ENCODE results near the gene SMARCA1.

The SMARCA1 gene

GRCh38 chrX:129529685-129530281 is 6.5 kb upstream of the SMARCA1 start:
- no peak for DNase-seq (ENCODE audit: low read depth)

DNA sequence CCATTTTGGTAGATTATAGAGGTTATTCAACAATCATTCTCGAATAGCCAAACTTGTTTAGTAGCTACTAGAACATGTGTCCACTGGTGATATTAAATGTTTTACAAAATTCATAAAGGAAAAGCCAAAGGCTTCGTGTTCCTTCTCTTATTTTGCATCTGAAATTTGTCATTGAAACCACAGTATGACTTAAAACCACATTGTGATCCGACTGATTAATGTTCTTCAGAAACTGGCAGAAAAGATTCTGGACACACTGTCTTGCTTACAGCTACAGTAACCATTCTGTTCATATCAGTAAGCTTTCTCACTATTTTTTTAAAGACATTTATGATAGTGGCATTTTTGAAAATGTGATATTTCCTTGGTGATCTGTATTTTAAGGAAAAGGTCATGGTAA is 2.6 kb upstream of the SMARCA1 start:
- DNase-seq (ENCODE audit: low read depth): no peak

- DNase-seq (ENCODE audit: low read depth): no peak
Measured at GRCh38 chrX:129525162-129525561, 1.9 kb upstream of the SMARCA1 start.

DNA sequence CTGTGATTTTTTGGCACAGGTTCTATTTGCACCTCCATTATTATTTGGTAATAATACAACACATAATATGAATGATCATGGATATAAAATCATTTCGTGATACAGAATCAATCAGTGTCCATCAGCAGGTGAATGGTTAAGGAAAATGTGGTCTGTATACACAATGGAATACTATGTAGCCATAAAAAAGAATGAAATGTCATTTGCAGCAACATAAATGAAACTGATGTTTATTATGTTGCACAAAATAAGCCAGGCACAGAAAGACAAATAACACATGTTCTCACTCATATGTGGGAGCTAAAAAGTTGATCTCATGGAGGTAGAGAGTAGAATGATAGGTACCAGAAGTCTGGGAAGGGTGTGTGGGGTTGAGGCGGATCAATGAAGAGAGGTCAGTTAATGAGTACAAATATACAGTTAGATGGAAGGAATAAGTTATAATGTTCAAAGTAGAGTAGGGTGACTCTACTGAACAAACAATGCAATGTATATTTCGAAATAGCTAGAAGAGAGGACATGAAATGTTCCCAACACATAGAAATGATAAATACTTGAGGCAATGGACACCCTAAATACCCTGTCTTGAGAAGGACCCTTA is 1.1 kb upstream of the SMARCA1 start:
- DNase-seq (ENCODE audit: low read depth): no peak

DNA sequence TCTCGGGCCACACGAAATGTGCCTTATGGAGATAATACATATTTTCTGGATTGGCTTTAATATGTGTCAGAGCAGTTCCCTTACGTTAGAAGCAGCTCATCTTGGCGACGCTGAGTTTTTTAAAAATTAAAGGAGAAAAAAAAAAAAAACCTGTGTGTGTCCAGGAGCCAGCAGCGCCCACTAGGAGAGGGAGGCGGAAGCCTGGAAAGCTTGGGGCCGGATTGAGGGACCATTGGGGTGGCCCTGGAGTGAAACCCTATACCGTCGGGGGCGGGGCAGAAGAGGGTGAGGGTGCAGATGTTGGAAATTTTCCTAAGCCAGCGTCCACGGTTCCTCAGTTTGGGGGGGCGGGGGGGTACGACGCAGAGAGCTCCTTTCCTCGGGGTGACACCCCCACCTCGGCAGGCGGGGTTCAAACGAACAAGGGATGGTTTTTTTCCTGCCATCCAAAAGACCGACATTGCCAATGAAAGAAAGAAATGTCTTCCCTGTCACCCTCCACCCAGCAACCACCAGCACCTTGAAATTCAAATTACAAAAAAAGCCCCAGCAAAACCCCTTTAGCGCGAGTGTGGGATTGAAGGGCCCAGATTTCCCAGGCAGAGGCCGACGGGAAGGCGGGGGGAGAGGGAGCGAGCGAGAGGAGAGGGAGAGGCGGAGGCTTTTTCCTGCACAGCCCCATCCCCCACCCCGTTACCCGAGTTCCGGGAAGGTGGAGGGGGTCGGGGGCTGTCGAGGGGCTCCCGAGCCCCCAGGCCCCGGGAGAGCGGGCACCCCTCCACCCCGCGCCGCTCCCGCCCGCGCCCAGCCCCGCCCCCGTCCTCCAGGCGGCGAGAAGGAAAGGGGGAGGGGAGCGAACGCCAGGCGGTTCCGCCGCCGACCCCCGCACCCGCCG is 859 bp downstream of the SMARCA1 start:
- no peak for DNase-seq (ENCODE audit: low read depth)

DNA sequence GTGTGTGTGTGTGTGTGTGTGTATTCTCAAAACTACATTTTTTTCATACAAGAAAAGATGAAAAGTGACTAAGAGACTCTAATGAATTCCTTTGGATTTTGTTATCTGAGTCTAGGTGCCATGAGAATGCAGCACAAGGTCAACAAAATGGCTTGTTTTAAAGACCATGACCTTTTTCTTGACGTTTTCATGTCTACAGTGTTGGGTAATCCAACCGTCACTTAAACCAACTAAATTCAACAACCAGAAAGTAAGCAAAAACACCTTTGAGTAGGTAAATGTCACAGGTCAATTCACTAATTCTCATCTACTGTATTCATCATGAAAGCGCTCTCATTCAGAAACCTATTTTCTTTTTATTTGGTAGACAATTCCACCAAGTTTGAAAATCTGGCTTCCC is 3.1 kb downstream of the SMARCA1 start:
- DNase-seq (ENCODE audit: low read depth): no peak

- DNase-seq (ENCODE audit: low read depth): no peak
Measured at GRCh38 chrX:129516402-129516801, 6.9 kb downstream of the SMARCA1 start.

DNA sequence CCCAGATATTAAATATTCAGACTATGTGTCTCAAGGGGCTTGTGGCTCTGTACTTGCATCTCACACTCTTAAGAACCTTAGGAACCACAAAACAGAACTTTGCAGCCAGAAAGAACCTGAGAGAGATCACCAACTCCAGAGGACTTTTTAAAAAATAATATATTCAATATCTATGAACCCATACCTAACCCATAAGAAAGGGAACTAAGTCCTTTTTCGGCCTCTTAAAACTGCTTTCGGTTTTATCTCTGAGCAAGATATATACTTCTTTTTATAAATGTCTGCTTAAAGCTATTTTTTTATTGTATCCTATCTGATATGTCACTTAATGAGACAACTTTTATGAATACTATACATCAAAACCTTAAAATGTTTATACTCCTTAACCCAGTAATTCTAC is 10.9 kb downstream of the SMARCA1 start:
- no peak for DNase-seq (ENCODE audit: low read depth)

- no peak for DNase-seq (ENCODE audit: low read depth)
Measured at GRCh38 chrX:129511689-129512088, 11.6 kb downstream of the SMARCA1 start.

GRCh38 chrX:129510331-129510730 is 13.0 kb downstream of the SMARCA1 start:
- no peak for DNase-seq (ENCODE audit: low read depth)

DNA sequence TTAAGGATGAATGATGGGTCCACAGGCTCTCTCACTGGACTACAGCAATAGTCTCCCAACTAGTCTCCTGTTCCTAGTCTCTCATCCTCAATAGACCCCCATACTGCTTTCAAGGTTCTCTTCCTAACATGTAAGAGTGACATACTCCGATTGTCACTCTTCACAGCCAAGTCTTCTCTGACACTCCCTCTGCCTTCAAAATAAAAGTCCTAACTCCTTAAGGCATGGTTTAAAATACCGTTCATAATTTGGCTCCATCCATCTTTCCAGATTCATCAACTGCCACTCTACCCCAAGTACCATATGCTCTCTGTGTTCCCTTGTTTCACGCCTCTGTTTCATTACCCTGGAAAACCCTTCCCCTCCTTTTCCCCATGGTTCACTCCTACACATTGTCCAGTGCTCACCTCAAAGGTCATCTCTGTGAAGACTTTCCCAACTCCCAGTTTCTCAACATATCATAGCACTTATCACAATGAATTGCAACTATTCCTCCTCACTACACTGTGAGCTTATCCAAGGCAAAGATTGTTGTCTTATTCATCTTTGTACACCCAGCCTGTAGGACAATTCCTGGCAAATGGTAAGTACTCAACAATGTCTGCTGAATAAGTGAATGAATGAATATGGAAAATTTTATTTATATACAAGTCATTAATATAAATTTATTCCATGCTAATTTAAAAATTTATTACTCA is 26.0 kb downstream of the SMARCA1 start:
- DNase-seq (ENCODE audit: low read depth): no peak

GRCh38 chrX:129496625-129497024 is 26.7 kb downstream of the SMARCA1 start:
- no peak for DNase-seq (ENCODE audit: low read depth)

DNA sequence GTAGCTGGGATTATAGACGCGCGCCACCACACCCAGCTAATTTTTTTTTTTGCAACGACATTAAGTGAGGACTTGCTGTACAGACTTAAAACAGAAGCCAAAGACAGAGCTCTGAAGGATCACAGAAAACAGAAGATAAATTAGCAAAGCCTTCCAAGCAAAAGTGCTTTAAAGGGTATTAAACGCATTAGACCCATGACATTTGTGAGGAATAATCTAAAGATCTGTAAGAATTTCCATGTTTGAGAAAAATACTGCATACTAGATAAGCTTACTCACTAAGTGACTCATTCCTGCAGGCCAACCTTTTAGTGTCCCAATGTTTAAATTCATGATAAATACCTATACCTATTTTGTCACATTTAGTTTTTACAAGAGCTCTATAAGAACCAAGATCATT is 27.4 kb downstream of the SMARCA1 start:
- no peak for DNase-seq (ENCODE audit: low read depth)

GRCh38 chrX:129494887-129495286 is 28.4 kb downstream of the SMARCA1 start:
- DNase-seq (ENCODE audit: low read depth): no peak

- no peak for DNase-seq (ENCODE audit: low read depth)
Measured at GRCh38 chrX:129493643-129494042, 29.6 kb downstream of the SMARCA1 start.

GRCh38 chrX:129490330-129490729 is 33.0 kb downstream of the SMARCA1 start:
- no peak for DNase-seq (ENCODE audit: low read depth)

GRCh38 chrX:129488359-129488758 is 34.9 kb downstream of the SMARCA1 start:
- DNase-seq (ENCODE audit: low read depth): no peak

DNA sequence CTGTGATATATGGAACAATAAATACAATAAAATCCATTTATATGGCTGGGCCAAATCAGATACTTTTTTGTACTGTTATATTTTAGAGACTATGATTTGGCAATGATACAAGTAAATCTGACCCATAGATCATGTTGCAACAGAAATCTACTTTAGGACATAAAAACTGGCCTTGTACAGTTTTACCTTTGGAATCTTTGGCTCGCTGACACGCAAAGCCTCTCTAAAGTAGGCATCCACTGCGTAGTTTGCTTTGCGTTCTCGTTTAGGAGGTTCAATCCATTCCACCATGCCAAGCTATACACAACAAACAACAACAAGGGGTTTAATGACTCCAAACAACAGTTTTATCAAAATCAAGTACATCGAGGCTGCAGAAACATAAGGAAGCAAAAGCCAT is 42.4 kb downstream of the SMARCA1 start:
- DNase-seq (ENCODE audit: low read depth): no peak

GRCh38 chrX:129478516-129478915 is 44.8 kb downstream of the SMARCA1 start:
- DNase-seq (ENCODE audit: low read depth): no peak

GRCh38 chrX:129472116-129472515 is 51.2 kb downstream of the SMARCA1 start:
- no peak for DNase-seq (ENCODE audit: low read depth)

- DNase-seq (ENCODE audit: low read depth): no peak
Measured at GRCh38 chrX:129462707-129463106, 60.6 kb downstream of the SMARCA1 start.

DNA sequence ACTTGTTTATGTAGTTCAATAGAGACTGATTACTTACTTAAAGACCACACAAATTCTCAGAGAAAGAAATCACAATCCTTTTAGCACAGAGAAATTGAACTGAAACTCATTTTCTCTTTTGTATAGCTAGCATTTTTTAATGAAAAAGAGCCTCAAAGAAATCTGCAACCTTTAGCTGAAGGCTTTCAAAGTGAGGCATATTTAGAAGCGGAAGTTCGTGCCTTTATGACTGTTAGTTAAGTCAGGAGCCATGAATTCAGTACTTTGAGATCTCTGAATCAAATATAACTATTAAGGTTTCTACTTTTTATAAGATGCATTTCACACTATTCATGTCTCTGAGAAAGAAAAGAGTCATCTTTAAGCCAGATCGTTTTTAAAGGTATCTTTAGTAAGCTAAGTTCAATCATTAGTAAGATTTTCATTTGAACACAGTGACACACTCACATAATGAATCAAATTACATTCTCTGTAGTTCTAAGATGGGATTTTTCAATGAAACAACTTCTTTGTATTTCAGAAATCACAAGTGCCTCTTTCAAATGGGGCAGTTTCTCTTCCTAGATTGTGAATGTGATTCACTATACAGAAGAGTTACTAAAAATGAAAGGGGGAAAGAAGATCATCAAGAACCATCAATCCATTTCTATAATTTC is 61.4 kb downstream of the SMARCA1 start:
- no peak for DNase-seq (ENCODE audit: low read depth)
